Skeletal muscle satellite cell (primary cell): Measurements from ENCODE around the gene C12orf50. TPM values are rescaled to one million over a fixed set of nuclear protein-coding genes. Genes with fewer than 3 reads are reported as not detected.

Source experiments
- H3K27me3 ChIP-seq: 2 replicates; pipeline ENCODE4 v1.7.0; 2013; ENCODE audit warnings: low read length; ENCODE audit not compliant: control insufficient read depth, insufficient read depth
- H3K36me3 ChIP-seq: 2 replicates; pipeline ENCODE4 v1.7.0; 2013; ENCODE audit warnings: mild to moderate bottlenecking, control low read depth, low read length; ENCODE audit not compliant: insufficient read depth
- H3K4me1 ChIP-seq: 2 replicates; pipeline ENCODE4 v1.7.0; 2013; ENCODE audit warnings: low read length; ENCODE audit not compliant: control insufficient read depth, insufficient read depth
- H3K4me2 ChIP-seq: 2 replicates; pipeline ENCODE4 v1.7.0; 2013; ENCODE audit warnings: mild to moderate bottlenecking, low read length
- H3K4me3 ChIP-seq: 2 replicates; pipeline ENCODE4 v1.7.0; 2013; ENCODE audit warnings: low read length
- H3K9ac ChIP-seq: 2 replicates; pipeline ENCODE4 v1.7.0; 2013; ENCODE audit warnings: mild to moderate bottlenecking, low read depth, low read length, moderate library complexity
- H3K9me3 ChIP-seq: replicated peaks from 2 replicates; pipeline ENCODE4 v1.7.0; 2013; ENCODE audit warnings: mild to moderate bottlenecking, control low read depth, low read length
- small RNA-seq: library from RNA; depleted of rRNA; stranded (forward); fragments of <200 nt; gene quantifications from one replicate; pipeline ENCODE3, GENCODE V24; 2012

C12orf50 gene

GRCh38 chr12:87939182-87939581 is 90.0 kb downstream of the C12orf50 start:
- no peaks in the 10 kb centered on the region for H3K4me1 ChIP-seq
- H3K4me2 ChIP-seq: no peak overlapping the region
- no peaks in the 10 kb centered on the region for H3K27me3 ChIP-seq
- H3K36me3 ChIP-seq: no peaks in the 10 kb centered on the region
- no peak overlapping the region for H3K9ac ChIP-seq
- H3K4me3 ChIP-seq: no peak overlapping the region
- no peaks in the 10 kb centered on the region for H3K9me3 ChIP-seq

- Histone ChIP-seq H3K4me2 (no peak overlapping the region), H3K9ac (no peak overlapping the region), H3K27me3 (no peaks in the 10 kb centered on the region), H3K36me3 (no peaks in the 10 kb centered on the region), H3K4me1 (peaks cover 12% of the 10 kb centered on the region), H3K9me3 (no peaks in the 10 kb centered on the region), H3K4me3 (no peak overlapping the region)
Observed at GRCh38 chr12:87935216-87935615, 94.0 kb downstream of the C12orf50 start.

- no peak overlapping the region for H3K4me3 ChIP-seq
- H3K4me1 ChIP-seq: peaks cover 19% of the 10 kb centered on the region
- H3K9ac ChIP-seq: no peak overlapping the region
- no peaks in the 10 kb centered on the region for H3K36me3 ChIP-seq
- H3K27me3 ChIP-seq: no peaks in the 10 kb centered on the region
- H3K4me2 ChIP-seq: no peak overlapping the region
- no peaks in the 10 kb centered on the region for H3K9me3 ChIP-seq
Observed at GRCh38 chr12:87933991-87934390, 95.2 kb downstream of the C12orf50 start.

GRCh38 chr12:87931812-87932211 is 97.4 kb downstream of the C12orf50 start:
- H3K9me3 ChIP-seq: no peaks in the 10 kb centered on the region
- H3K9ac ChIP-seq: no peak overlapping the region
- peaks cover 22% of the 10 kb centered on the region for H3K4me1 ChIP-seq
- no peaks in the 10 kb centered on the region for H3K36me3 ChIP-seq
- no peaks in the 10 kb centered on the region for H3K27me3 ChIP-seq
- no peak overlapping the region for H3K4me3 ChIP-seq
- no peak overlapping the region for H3K4me2 ChIP-seq

- H3K4me2 ChIP-seq: no peak overlapping the region
- no peaks in the 10 kb centered on the region for H3K27me3 ChIP-seq
- no peak overlapping the region for H3K4me3 ChIP-seq
- peaks cover 22% of the 10 kb centered on the region for H3K4me1 ChIP-seq
- H3K9me3 ChIP-seq: no peaks in the 10 kb centered on the region
- H3K36me3 ChIP-seq: no peaks in the 10 kb centered on the region
- no peak overlapping the region for H3K9ac ChIP-seq
Observed at GRCh38 chr12:87930627-87931026, 98.6 kb downstream of the C12orf50 start.

Small RNA genes within 50 kb of the gene (small RNA-seq; reads per million reads assigned to genes)
- gene RNA5SP364: not detected
